HG02885 (cell line): ENCODE data around the gene CLNK.

Experiments
- ATAC-seq: cut with Tn5 transposase; IDR thresholded peaks from one replicate; pipeline ENCODE4 v1.9.1; 2021; ENCODE audit warnings: mild to moderate bottlenecking; ENCODE audit not compliant: unreplicated experiment, poor library complexity

The CLNK gene

GRCh38 chr4:10666616-10667015, 18.0 kb downstream of the CLNK start:
- ATAC-seq, result no peak

GRCh38 chr4:10664408-10664807, 20.2 kb downstream of the CLNK start:
- ATAC-seq, result no peak

DNA sequence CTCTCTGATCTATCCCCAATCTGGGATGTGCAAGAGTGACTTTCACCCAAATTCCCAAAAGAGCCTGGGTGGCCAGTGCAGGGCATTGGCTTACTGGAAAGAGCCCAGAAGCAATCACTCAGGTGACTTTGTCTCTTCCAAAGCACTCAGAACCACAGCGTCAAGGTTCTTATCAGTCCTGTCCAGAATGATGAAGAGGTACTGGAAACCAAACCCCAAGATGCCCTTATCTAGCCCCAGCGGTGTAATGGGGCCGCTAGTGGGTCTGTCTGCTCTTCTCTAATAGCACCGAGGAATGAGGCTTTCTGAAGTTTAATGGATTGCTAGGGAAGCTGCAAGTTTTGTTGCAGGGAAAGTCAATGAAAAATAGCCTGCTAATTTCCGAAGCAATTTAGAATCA, 21.6 kb downstream of the CLNK start:
- no peak for ATAC-seq

- no peak for ATAC-seq
Observed at GRCh38 chr4:10661047-10661446, 23.5 kb downstream of the CLNK start.

- no peak for ATAC-seq
Observed at GRCh38 chr4:10659251-10659650, 25.3 kb downstream of the CLNK start.

- no peak for ATAC-seq
Observed at GRCh38 chr4:10656988-10657387, 27.6 kb downstream of the CLNK start.

DNA sequence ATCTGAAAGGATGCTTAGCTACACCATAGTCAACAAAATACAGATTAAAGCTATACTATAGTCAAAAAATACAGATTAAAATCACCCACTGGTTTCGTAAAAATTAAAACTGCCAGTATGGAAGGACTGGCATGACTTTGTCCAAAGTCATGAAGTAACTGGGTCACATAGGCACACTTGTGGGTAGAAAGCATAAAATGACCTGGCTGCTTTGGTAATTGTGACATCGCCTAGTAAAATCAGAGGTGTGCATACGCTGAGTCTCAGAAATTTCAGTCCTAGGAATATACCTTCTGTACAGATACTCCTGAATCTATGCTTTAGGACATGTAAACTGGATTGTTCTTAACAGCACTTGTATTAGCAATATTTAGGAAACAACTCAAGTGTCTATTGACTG, 28.1 kb downstream of the CLNK start:
- no peak for ATAC-seq

- peak; percentile 56 for ATAC-seq
Observed at GRCh38 chr4:10655968-10656367, 28.6 kb downstream of the CLNK start.

DNA sequence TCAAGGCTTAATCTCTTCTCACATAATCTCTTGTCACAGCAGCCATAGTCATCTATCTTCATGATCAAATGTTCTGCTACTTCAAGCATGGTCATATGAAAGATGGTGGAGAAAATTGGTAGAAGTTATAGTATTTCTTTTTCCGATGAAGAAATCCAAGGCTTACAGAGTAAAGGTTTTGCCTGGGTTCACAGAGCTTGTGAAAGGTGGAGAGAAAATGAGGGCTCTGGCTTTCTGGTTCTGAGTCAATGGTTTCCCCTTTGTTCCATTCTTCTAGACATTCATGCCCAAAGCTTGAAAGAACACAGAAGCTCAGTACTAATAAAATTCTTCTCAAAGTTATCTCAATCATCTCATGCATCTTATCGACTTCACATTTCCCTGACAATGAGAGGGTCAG, 36.1 kb downstream of the CLNK start:
- ATAC-seq, result no peak

DNA sequence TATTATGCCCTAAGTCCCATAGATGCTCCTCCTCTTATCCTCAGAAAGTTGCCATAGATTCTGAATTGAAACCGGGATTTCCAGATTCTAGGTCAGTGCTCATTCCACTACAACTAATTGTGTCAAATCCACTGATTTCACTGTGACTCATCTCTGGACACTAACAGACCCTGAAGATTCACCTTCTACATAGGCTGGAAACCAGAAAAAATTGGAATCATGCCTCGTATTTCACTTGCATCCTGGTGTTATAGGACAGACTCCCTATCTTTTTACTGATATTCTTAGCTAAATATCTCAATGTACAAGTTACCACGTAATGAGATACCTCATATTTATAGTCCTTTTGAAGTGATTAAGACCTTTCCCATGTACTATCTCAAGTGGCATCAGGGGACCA, 36.7 kb downstream of the CLNK start:
- ATAC-seq, result no peak

GRCh38 chr4:10643600-10644425, 40.8 kb downstream of the CLNK start:
- no peak for ATAC-seq

GRCh38 chr4:10640561-10641201, 43.9 kb downstream of the CLNK start:
- ATAC-seq, result no peak

GRCh38 chr4:10639664-10640063, 44.9 kb downstream of the CLNK start:
- ATAC-seq, result no peak

GRCh38 chr4:10639100-10639499, 45.5 kb downstream of the CLNK start:
- ATAC-seq, result no peak

GRCh38 chr4:10635091-10635490, 49.5 kb downstream of the CLNK start:
- ATAC-seq, result no peak

DNA sequence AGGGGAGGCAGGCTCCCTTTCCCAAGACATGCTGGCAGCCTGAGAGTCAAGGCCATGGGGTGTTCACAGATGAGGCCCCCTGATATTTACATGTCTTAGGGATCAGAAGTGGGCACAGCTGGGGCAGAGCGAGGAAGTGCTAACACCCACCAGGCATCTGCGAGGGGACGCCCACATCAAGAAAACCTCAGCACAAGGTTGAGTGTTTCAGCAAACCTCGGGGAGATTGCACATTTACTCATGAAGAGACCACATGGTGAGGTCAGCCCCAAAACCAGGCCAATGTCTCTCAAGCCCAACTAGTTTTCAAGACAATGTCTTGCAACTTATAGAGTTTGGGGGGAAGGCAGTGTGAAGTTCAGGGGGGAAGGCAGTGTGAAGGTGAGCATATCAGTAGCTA, 55.2 kb downstream of the CLNK start:
- ATAC-seq, result peak; percentile 83

- ATAC-seq, result no peak
Observed at GRCh38 chr4:10625131-10625530, 59.4 kb downstream of the CLNK start.

DNA sequence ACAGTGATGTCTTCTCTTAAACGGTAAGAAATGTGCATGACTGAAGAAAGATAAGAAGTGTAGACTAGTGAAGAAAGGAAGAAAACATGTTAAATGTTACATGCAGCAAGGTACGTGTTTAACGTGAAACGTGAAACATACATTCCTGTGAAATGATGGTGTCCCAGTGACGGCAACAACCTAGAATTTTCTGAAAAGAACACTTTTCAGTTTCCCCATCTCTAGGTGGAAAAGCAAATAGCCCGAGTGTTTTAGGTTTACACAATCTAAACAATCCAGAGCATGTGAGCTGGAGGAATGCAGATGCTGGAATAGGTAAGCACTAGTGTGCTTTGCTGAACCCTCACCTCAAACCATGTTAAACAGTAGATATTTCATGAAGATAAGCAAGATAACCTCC, 60.7 kb downstream of the CLNK start:
- no peak for ATAC-seq

- no peak for ATAC-seq
Observed at GRCh38 chr4:10623241-10623640, 61.3 kb downstream of the CLNK start.

DNA sequence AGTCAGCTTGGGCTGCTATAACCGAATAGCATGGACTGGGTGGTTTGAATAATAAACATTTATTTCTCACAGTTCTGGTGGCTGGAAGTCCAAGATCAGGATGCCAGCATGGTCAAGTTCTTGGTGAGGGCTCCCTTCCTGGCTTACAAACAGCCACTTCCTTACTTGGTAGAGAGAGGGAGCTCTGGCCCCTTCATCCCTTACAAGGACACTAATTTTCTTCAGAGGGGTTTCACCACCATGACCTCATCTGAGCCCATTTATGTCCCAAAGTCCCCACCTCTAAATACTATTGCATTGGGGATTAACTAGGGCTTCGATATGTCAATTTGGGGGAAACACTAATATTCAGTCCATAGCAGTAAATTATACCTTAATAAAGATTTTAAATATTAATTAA, 61.8 kb downstream of the CLNK start:
- peak; percentile 70 for ATAC-seq

GRCh38 chr4:10620935-10621488, 63.6 kb downstream of the CLNK start:
- no peak for ATAC-seq

GRCh38 chr4:10619855-10620254, 64.7 kb downstream of the CLNK start:
- ATAC-seq, result no peak
